K562 (cell line): ENCODE measurements around the gene TRPM2. TPM values are rescaled to one million over a fixed set of nuclear protein-coding genes. Genes with fewer than 3 reads are reported as not detected.

Source experiments
- ATAC-seq: fragments of 200-7000 bp; cut with Tn5 transposase; 3 replicates; pipeline ENCODE4 v1.9.1; 2020; ENCODE audit warnings: moderate library complexity
- BruUV-seq: library from RNA; stranded (reverse); fragments of 400-500 nt; replicated peaks from 2 replicates; lab custom pipeline; 2021; lab: Mats Ljungman, UMichigan
- CTCF ChIA-PET: fragments of 300-600 bp; formaldehyde crosslinking; extraction: SDS; loops from one replicate; lab custom pipeline; 2021; ENCODE audit warnings: low intra/inter-chr PET ratio; lab: Yijun Ruan, JAX
- POLR2A ChIA-PET: fragments of 300-600, 350-650 bp; sonication (Branson Sonifier 250); formaldehyde crosslinking; extraction: SDS; loops from one replicate; lab custom pipeline; 2021; ENCODE audit warnings: antibody characterized with exemption, inconsistent platforms; lab: Yijun Ruan, JAX
- DNase-seq, 4 experiments: peaks; one replicate each; pipeline versions ENCODE4 v3.0.0 to v3.0.0-alpha.2; 2011 to 2018; ENCODE audit warnings: low spot score in 3 of 4, mixed read lengths in 3 of 4; ENCODE audit errors: extremely low read depth in 1 of 4
- FAIRE-seq: peaks from 2 replicates; lab custom pipeline; 2011; peaks lifted over from hg19 to GRCh38; lab: Jason Lieb, UNC
- H2AFZ ChIP-seq: 2 replicates; pipeline ENCODE4 v1.6.0; 2011; ENCODE audit warnings: low read depth, low read length, control low read depth, inconsistent platforms
- H3K27ac ChIP-seq: fragments of 200-600 bp; 3 replicates; pipeline ENCODE4 v1.8.0; 2011; ENCODE audit warnings: low read depth, mild to moderate bottlenecking, control low read depth, inconsistent platforms, low read length, moderate library complexity, mixed read lengths; ENCODE audit errors: extremely low read depth
- H3K27me3 ChIP-seq, 2 experiments: fragments of 300-600 bp in 1 of 2; 2 replicates in 1 of 2; 3 replicates in 1 of 2; pipeline versions ENCODE4 v1.6.0 to v1.8.0; 2011; ENCODE audit warnings: inconsistent platforms in 2 of 2, low read length in 2 of 2, mild to moderate bottlenecking in 1 of 2, mixed read lengths in 1 of 2, moderate library complexity in 1 of 2; ENCODE audit not compliant: control insufficient read depth in 2 of 2, insufficient read depth in 2 of 2
- H3K36me3 ChIP-seq: fragments of 300-600 bp; 3 replicates; pipeline ENCODE4 v1.8.0; 2011; ENCODE audit warnings: mild to moderate bottlenecking, low read length, inconsistent platforms; ENCODE audit not compliant: control insufficient read depth, insufficient read depth
- H3K4me1 ChIP-seq, 2 experiments: fragments of 200-600 bp in 1 of 2; replicated peaks in 1 of 2; 2 replicates in 1 of 2; 3 replicates in 1 of 2; pipeline versions ENCODE4 v1.5.1 to v1.8.0; 2011; ENCODE audit warnings: inconsistent platforms in 2 of 2, low read length in 2 of 2, mild to moderate bottlenecking in 1 of 2, mixed read lengths in 1 of 2, moderate library complexity in 1 of 2; ENCODE audit not compliant: control insufficient read depth in 2 of 2, insufficient read depth in 2 of 2
- H3K4me2 ChIP-seq: 2 replicates; pipeline ENCODE4 v1.6.1; 2011; ENCODE audit warnings: low read length, control low read depth, inconsistent platforms, mixed read lengths; ENCODE audit not compliant: insufficient read depth
- H3K4me3 ChIP-seq: fragments of 200-600 bp; sonication (generic), shearing (Covaris generic); 2 replicates; pipeline ENCODE4 v1.5.1; 2016; ENCODE audit warnings: control low read depth, inconsistent platforms
- H3K79me2 ChIP-seq: fragments of 200-600 bp; 3 replicates; pipeline ENCODE4 v1.8.0; 2011; ENCODE audit warnings: low read length, inconsistent platforms; ENCODE audit not compliant: control insufficient read depth, insufficient read depth
- H3K9ac ChIP-seq, 2 experiments: 2 replicates each; pipeline versions ENCODE4 v1.6.0 to v1.6.1; 2011; ENCODE audit warnings: low read depth in 2 of 2, low read length in 2 of 2, control low read depth in 1 of 2, inconsistent platforms in 1 of 2, mild to moderate bottlenecking in 1 of 2, mixed read lengths in 1 of 2; ENCODE audit not compliant: insufficient read depth in 1 of 2
- H3K9me1 ChIP-seq: one replicate; pipeline ENCODE4 v1.6.0; 2011; ENCODE audit warnings: inconsistent platforms, mild to moderate bottlenecking, low read length, moderate library complexity; ENCODE audit not compliant: control insufficient read depth, insufficient read depth
- H3K9me3 ChIP-seq: replicated peaks from 2 replicates; pipeline ENCODE4 v1.5.1; 2011; ENCODE audit warnings: low read depth, low read length, inconsistent platforms; ENCODE audit not compliant: control insufficient read depth, insufficient read depth
- H4K20me1 ChIP-seq: replicated peaks from 2 replicates; pipeline ENCODE4 v1.6.1; 2011; ENCODE audit warnings: low read length, inconsistent platforms, mixed read lengths; ENCODE audit not compliant: control insufficient read depth, insufficient read depth
- DACH1 ChIP-seq: fragments of 450-650 bp; IDR thresholded peaks from 2 replicates; pipeline ENCODE4 v1.6.1; 2018; ENCODE audit not compliant: partially characterized antibody
- E4F1 ChIP-seq: fragments of 250-450 bp; sonication (Bioruptor Pico); IDR thresholded peaks from 2 replicates; pipeline ENCODE4 v1.5.0; 2021; ENCODE audit warnings: mild to moderate bottlenecking, borderline replicate concordance
- HCFC1 ChIP-seq: IDR thresholded peaks from 2 replicates; pipeline ENCODE4 v1.6.1; 2012; ENCODE audit warnings: low read depth, low read length, improper control_type of control experiment
- ILF3 ChIP-seq: fragments of 450-650 bp; IDR thresholded peaks from 2 replicates; pipeline ENCODE4 v1.6.1; 2018; ENCODE audit warnings: antibody characterized with exemption, mild to moderate bottlenecking, moderate library complexity, borderline replicate concordance
- KLF13 ChIP-seq: fragments of 450-650 bp; IDR thresholded peaks from 2 replicates; pipeline ENCODE4 v1.6.1; 2016; ENCODE audit warnings: missing genetic modification characterization, low read depth, mild to moderate bottlenecking, missing compliant biosample characterization, moderate library complexity, borderline replicate concordance
- MECOM ChIP-seq: fragments of 250-450 bp; sonication (Bioruptor Pico); IDR thresholded peaks from 2 replicates; pipeline ENCODE4 v1.8.0; 2022; ENCODE audit warnings: inconsistent platforms
- MEIS2 ChIP-seq: fragments of 450-650 bp; IDR thresholded peaks from 2 replicates; pipeline ENCODE4 v1.6.1; 2014; ENCODE audit warnings: mild to moderate bottlenecking; ENCODE audit not compliant: partially characterized antibody
- MTF1 ChIP-seq: fragments of 250-450 bp; sonication (Bioruptor Pico); IDR thresholded peaks from 2 replicates; pipeline ENCODE4 v1.9.0; 2021; ENCODE audit warnings: moderate library complexity, mild to moderate bottlenecking, inconsistent platforms, borderline replicate concordance
- NCOA1 ChIP-seq: fragments of 450-650 bp; IDR thresholded peaks from 2 replicates; pipeline ENCODE4 v1.6.1; 2016; ENCODE audit warnings: low read depth
- RBBP5 ChIP-seq: fragments of 200-600 bp; sonication (generic); IDR thresholded peaks from 2 replicates; pipeline ENCODE4 v1.6.1; 2012; ENCODE audit warnings: borderline replicate concordance, mild to moderate bottlenecking, low read length, control low read depth, inconsistent platforms; ENCODE audit not compliant: insufficient read depth, poor library complexity, severe bottlenecking
- RFX7 ChIP-seq: fragments of 250-450 bp; sonication (Bioruptor Pico); IDR thresholded peaks from 2 replicates; pipeline ENCODE4 v1.5.1; 2021; ENCODE audit warnings: mild to moderate bottlenecking
- SIN3A ChIP-seq, 2 experiments: fragments of 150-350 bp in 1 of 2; IDR thresholded peaks; 2 replicates each; pipeline ENCODE4 v1.6.1; 2011 to 2016; ENCODE audit warnings: borderline replicate concordance in 2 of 2, low read depth in 2 of 2, low read length in 2 of 2, mild to moderate bottlenecking in 2 of 2, moderate library complexity in 2 of 2; ENCODE audit not compliant: control insufficient read depth in 1 of 2
- SLC30A9 ChIP-seq: fragments of 250-450 bp; sonication (Bioruptor Pico); IDR thresholded peaks from 2 replicates; pipeline ENCODE4 v1.8.0; 2022; ENCODE audit warnings: mild to moderate bottlenecking, moderate library complexity
- TBL1XR1 ChIP-seq, 2 experiments: IDR thresholded peaks; 2 replicates each; pipeline ENCODE4 v1.6.1; 2012; ENCODE audit warnings: improper control_type of control experiment in 2 of 2, low read length in 2 of 2, mild to moderate bottlenecking in 1 of 2
- ZNF146 ChIP-seq: IDR thresholded peaks from one replicate; pipeline ENCODE4 v1.6.1; 2018; ENCODE audit warnings: missing compliant biosample characterization; ENCODE audit not compliant: unreplicated experiment
- ZNF197 ChIP-seq: fragments of 200-800 bp; sonication (Bioruptor generic); IDR thresholded peaks from 2 replicates; pipeline ENCODE4 v1.6.1; 2016; ENCODE audit warnings: low read depth, missing genetic modification characterization, missing compliant biosample characterization
- ZNF444 ChIP-seq: fragments of 250-450 bp; sonication (Bioruptor Pico); IDR thresholded peaks from 2 replicates; pipeline ENCODE4 v1.4.0; 2020; ENCODE audit warnings: mild to moderate bottlenecking, moderate library complexity
- ZNF830 ChIP-seq: fragments of 250-450 bp; sonication (Bioruptor Pico); IDR thresholded peaks from 2 replicates; pipeline ENCODE4 v1.5.0; 2021; ENCODE audit warnings: mild to moderate bottlenecking
- in situ Hi-C: fragments of 300-500 bp; cut with MboI; formaldehyde crosslinking; loops from 4 replicates; pipeline ENCODE4 v1.15.0; 2018; ENCODE audit warnings: inconsistent platforms, mixed read lengths
- intact Hi-C: fragments of 100-400 bp; cut with micrococcal nuclease; formaldehyde crosslinking; loops from 2 replicates; pipeline ENCODE4 v1.14.2; 2022
- polyA plus RNA-seq, 8 experiments: library from polyadenylated mRNA; depleted of rRNA in 4 of 8; stranded (reverse) in 5 of 8; unstranded in 3 of 8; fragments of >200 nt; fragmentation: Nextera tagmentation in 2 of 8; fragmentation: Illumina TruSeq in 1 of 8; extraction: Ambion mirVana in 2 of 8; extraction: Trizol in 1 of 8; gene quantifications; 2 replicates each; pipeline versions ENCODE4 v1.2.1 to v1.2.3, GENCODE V29; 2011 to 2014; ENCODE audit warnings: inconsistent platforms in 1 of 8, missing spikeins in 1 of 8
- total RNA-seq, 7 experiments: library from RNA; depleted of rRNA in 6 of 7; stranded (reverse); fragments of >200 nt in 6 of 7; fragmentation: Illumina TruSeq in 2 of 7; extraction: Trizol in 2 of 7; gene quantifications; 2 replicates each; pipeline versions ENCODE4 v1.2.1 to v1.2.3, GENCODE V29; 2011 to 2021; ENCODE audit warnings: low replicate concordance in 1 of 7
- TF ChIP-seq, protein P1 (sequence below): fragments of 450-650 bp; IDR thresholded peaks from 2 replicates; pipeline ENCODE4 v1.7.0; 2016; ENCODE audit warnings: borderline replicate concordance

TRPM2 gene
- total and polyA plus RNA-seq, 9 of the 15 experiments (the other 6 are each of a cell fraction or from before 2014, with no cell fraction given): 0.33 to 2.1 (median 0.98) TPM; not detected in 2

DNA sequence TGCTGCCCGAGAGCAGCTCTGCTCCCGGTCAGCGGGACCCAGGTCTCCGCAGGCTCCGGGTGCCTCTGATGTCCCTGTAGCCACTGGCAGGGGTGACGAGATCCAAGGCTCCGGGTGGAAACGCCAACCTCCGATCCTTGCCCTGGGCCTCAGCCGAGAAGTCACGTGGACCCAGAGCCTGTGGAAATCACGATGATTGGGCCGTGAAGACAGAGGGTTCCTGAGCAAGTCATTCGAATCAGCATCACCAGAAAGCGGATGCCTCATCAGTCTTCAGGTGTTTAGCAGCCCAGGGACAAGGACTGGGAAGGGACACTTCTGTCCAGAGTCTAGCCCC, 114.4 kb downstream of the TRPM2 start (continued):
- TF ChIP-seq MTF1 (CRISPR knock-in tag): no peak
- TF ChIP-seq SIN3A (IDR thresholded peaks at IDR 0.05; ENCODE audit: borderline replicate concordance in 2 of 2, control insufficient read depth in 1 of 2, low read depth in 2 of 2, low read length in 2 of 2): no peak

GRCh38 chr21:44471341-44471740, 117.9 kb downstream of the TRPM2 start:
- no peaks in the 10 kb centered on the region for H4K20me1 ChIP-seq
- no peak overlapping the region for H2AFZ ChIP-seq
- intact Hi-C loops (no loop called here), in situ Hi-C loops (no loop called here)
- FAIRE-seq (no peak), ATAC-seq (no peak), DNase-seq (no peak)
- H3K36me3 ChIP-seq: no peaks in the 10 kb centered on the region
- H3K4me1 ChIP-seq: peaks cover 0 to 4% of the 10 kb centered on the region in 2 experiments; a peak in 1 of 5 replicates
- no peak overlapping the region for H3K27ac ChIP-seq
- no peaks in the 10 kb centered on the region for H3K79me2 ChIP-seq
- ChIA-PET CTCF (no interaction called here), POLR2A (interaction anchor here (0.7 kb wide), 1 partner anchor 11 kb away, joined by 3 read pairs; no protein-coding TSS in a partner anchor)
- no peak overlapping the region for H3K9ac ChIP-seq
- no TSS peak for BruUV-seq
- no peaks in the 10 kb centered on the region for H3K9me1 ChIP-seq
- no peak overlapping the region for H3K4me2 ChIP-seq
- no peak overlapping the region for H3K4me3 ChIP-seq
- peaks cover 22 to 35% of the 10 kb centered on the region in 2 experiments; a peak in 4 of 5 replicates for H3K27me3 ChIP-seq
- H3K9me3 ChIP-seq: no peaks in the 10 kb centered on the region
- TF ChIP-seq DACH1 (no peak), ZNF830 (CRISPR knock-in tag) (no peak), HCFC1 (no peak), RBBP5 (no peak), SLC30A9 (CRISPR knock-in tag) (no peak), TBL1XR1 (IDR thresholded peaks at IDR 0.05; ENCODE audit: low read length in 2 of 2) (no peak), ILF3 (no peak), NCOA1 (no peak), ZNF146 (CRISPR knock-in tag) (no peak), ZNF197 (CRISPR knock-in tag) (no peak), ZNF444 (CRISPR knock-in tag) (no peak), KLF13 (tag) (no peak), MEIS2 (no peak), E4F1 (CRISPR knock-in tag) (no peak), RFX7 (CRISPR knock-in tag) (no peak), MECOM (CRISPR knock-in tag) (no peak)
- TF ChIP-seq, protein P1, sequence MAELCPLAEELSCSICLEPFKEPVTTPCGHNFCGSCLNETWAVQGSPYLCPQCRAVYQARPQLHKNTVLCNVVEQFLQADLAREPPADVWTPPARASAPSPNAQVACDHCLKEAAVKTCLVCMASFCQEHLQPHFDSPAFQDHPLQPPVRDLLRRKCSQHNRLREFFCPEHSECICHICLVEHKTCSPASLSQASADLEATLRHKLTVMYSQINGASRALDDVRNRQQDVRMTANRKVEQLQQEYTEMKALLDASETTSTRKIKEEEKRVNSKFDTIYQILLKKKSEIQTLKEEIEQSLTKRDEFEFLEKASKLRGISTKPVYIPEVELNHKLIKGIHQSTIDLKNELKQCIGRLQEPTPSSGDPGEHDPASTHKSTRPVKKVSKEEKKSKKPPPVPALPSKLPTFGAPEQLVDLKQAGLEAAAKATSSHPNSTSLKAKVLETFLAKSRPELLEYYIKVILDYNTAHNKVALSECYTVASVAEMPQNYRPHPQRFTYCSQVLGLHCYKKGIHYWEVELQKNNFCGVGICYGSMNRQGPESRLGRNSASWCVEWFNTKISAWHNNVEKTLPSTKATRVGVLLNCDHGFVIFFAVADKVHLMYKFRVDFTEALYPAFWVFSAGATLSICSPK: no peak
